HUES6 (cell line): Measurements from ENCODE around the gene CSRP3.
A peak's percentile ranks its signal among the peaks of the same experiment; 100 is the strongest.

Experiments used
- H3K27ac ChIP-seq: 2 replicates; pipeline ENCODE4 v1.7.0; 2013; ENCODE audit warnings: low read depth, mild to moderate bottlenecking, low read length, inconsistent platforms
- H3K27me3 ChIP-seq: 2 replicates; pipeline ENCODE4 v1.6.1; 2013; ENCODE audit warnings: low read length; ENCODE audit not compliant: control insufficient read depth, insufficient read depth
- H3K36me3 ChIP-seq: 2 replicates; pipeline ENCODE4 v1.6.1; 2013; ENCODE audit warnings: low read length; ENCODE audit not compliant: control insufficient read depth, insufficient read depth
- H3K4me1 ChIP-seq: 2 replicates; pipeline ENCODE4 v1.6.1; 2013; ENCODE audit warnings: low read length; ENCODE audit not compliant: control insufficient read depth, insufficient read depth
- H3K4me3 ChIP-seq: 2 replicates; pipeline ENCODE4 v1.5.1; 2013; ENCODE audit warnings: low read depth, low read length
- H3K9ac ChIP-seq: one replicate; pipeline ENCODE4 v1.6.1; 2013; ENCODE audit warnings: mild to moderate bottlenecking, low read length
- H3K9me3 ChIP-seq: 2 replicates; pipeline ENCODE4 v1.6.1; 2013; ENCODE audit warnings: low read depth, low read length; ENCODE audit not compliant: control insufficient read depth, insufficient read depth

CSRP3 gene

DNA sequence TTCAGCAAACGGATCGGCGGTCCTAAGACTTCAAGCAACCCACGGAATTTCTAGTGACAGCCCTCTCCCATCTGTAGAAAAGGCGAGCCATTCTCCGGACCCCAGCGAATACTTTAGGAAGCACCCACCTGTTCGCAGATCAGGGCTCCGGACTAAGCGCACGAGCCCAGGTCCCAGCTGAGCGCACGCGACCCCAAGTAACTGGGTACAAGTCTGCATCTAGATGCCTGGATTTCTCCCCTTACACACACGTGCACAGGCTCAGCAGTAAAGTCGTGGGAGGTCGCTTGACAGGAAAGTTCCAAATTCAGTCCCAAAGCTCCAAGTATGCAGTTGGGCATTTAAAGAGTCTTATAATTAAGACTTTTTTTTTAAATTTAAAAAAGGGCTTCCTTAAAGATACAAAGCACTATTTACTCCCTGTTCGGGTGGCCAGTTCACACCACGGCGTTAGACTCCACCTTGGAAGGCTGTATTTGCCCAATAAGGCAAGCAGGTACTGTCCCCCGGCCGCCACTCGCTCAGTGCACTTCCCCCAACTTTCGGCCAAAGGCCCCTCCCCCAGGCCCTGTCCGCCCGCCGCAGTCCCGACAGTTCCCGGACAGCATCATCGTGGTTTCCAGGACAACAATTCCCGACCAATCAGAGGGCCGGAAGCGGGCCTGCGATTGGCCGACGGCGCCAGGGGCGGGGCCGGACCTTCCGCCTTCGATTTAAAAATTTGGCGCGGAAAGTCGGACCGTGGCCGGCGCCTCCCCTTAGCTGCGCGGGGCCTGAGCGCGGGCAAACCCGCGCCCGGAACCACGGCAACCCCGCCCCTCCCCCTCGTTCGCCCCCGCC, 38.9 kb upstream of the CSRP3 start, which contains the start of gene E2F8:
Gene E2F8 (minus strand): TSS at position 526 of the 840 bp plus-strand sequence. CDS start 824 bp downstream, outside the sequence.
- H3K9me3 ChIP-seq, result no peaks in the 10 kb centered on the region
- peak within 1 kb of the TSS; percentile 86 for H3K9ac ChIP-seq
- peaks cover 7% of the 10 kb centered on the region; the same call in 1 of the 2 replicates for H3K4me1 ChIP-seq
- peaks cover 33% of the 10 kb centered on the region for H3K27me3 ChIP-seq
- peaks cover 21% of the 10 kb centered on the region; the same call in 1 of the 2 replicates for H3K36me3 ChIP-seq
- H3K27ac ChIP-seq, result peak within 1 kb of the TSS; percentile 57; the same call in 1 of the 2 replicates
- peak within 1 kb of the TSS; percentile 94 for H3K4me3 ChIP-seq

DNA sequence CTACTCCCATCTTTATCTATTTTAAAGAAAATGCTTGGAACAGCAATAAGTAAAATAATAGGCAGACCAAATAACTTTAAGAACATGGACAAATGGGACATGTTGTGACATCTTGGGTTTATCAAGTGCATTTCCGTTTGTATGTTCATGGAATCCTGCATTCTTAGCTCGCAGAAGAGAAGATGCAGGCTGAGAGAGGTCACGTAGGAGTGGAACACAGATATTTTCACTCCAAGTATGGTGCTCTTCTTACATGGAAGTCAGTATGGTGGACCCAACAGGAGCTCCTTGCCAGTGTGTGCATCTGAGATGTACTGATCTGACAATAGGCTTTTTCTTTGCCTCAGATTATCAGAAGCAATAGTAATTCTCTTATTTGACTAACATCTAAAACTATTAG, 37.3 kb upstream of the CSRP3 start:
- Histone ChIP-seq H3K9ac (no peak overlapping the region), H3K36me3 (peaks cover 32% of the 10 kb centered on the region), H3K9me3 (no peaks in the 10 kb centered on the region), H3K27me3 (peaks cover 24% of the 10 kb centered on the region), H3K4me3 (no peak overlapping the region), H3K27ac (no peak overlapping the region), H3K4me1 (peaks cover 7% of the 10 kb centered on the region; the same call in 1 of the 2 replicates)

DNA sequence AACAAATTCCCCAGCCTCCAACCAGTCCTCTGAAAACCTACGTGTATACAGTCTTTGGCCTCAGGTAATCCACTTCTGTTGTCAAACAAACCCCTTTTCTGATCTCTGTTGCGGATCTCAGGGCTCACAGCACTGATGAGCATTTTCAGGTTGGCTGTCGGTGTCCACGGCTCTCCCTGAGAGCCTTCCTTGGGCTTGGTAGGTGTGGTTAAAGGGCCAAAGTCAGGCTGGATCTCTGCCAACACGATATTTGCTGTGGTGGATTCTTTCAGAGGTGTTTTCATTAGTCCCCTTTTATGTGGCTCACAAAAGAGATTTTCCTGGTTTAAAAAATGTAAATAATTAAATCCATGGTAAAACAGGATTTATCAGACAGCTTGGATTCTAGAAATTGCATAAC, 36.0 kb upstream of the CSRP3 start:
- H3K27me3 ChIP-seq, result peaks cover 12% of the 10 kb centered on the region
- H3K9me3 ChIP-seq, result no peaks in the 10 kb centered on the region

DNA sequence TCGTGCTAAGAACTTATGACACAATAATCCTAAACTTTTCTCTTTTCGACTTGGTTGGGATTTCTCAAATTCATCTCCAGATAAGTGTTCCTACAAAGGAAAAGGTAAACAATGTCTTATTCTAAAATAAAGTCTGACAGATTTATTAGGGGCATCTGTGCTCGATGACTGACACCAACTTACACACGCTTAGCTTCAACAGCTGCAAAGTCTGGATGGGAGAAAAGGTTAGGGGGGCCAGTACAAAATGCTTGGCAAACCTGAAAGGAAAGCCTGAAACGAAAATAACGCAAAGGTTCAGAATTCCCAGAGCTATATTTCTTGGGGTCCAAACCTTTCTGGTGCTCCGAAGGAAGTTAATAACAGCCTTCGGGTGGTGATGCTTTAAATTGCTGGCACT, 35.6 kb upstream of the CSRP3 start:
- H3K9me3 ChIP-seq, result no peaks in the 10 kb centered on the region
- no peak overlapping the region for H3K27ac ChIP-seq
- H3K4me3 ChIP-seq, result no peak overlapping the region
- peaks cover 8% of the 10 kb centered on the region for H3K27me3 ChIP-seq
- peaks cover 32% of the 10 kb centered on the region for H3K36me3 ChIP-seq
- H3K9ac ChIP-seq, result no peak overlapping the region
- H3K4me1 ChIP-seq, result peaks cover under 1% of the 10 kb centered on the region; the same call in 1 of the 2 replicates

More for the DNA sequence above, 36.0 kb upstream of the CSRP3 start:
- H3K9ac ChIP-seq, result peak overlapping the region; percentile 20
- peaks cover 5% of the 10 kb centered on the region; the same call in 1 of the 2 replicates for H3K4me1 ChIP-seq
- no peak overlapping the region for H3K27ac ChIP-seq
- H3K4me3 ChIP-seq, result no peak overlapping the region
- H3K36me3 ChIP-seq, result peaks cover 32% of the 10 kb centered on the region

DNA sequence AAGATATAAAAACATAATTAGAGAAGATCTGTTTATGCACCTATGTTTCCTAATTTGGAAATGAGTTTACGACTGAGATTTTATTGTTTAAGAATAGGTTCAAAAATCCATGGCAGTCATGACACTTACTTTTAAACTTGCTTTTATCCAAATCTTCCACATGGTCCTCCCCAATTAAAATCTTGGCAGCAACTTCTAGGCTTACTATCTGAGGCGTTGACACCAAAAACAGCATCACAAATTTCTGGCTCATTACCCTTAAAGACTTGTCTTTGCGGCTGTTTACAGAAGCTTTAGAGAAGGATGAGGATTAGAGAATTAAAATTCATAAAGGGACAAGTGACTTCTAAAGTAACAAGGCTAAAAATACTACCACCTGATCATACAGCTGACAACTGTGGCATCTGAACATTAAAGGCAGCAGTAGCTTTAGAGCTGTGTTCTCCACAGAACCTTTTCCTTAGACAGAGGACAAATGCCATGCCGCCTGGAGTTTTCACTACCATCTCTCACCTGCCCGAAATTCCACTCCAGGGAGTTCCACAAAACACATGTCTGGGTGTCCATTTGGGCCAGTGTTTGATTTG, 32.5 kb upstream of the CSRP3 start:
- Histone ChIP-seq H3K27ac (no peak overlapping the region), H3K36me3 (peaks cover 50% of the 10 kb centered on the region), H3K9ac (no peak overlapping the region), H3K4me1 (no peaks in the 10 kb centered on the region), H3K9me3 (no peaks in the 10 kb centered on the region), H3K27me3 (no peaks in the 10 kb centered on the region), H3K4me3 (no peak overlapping the region)

DNA sequence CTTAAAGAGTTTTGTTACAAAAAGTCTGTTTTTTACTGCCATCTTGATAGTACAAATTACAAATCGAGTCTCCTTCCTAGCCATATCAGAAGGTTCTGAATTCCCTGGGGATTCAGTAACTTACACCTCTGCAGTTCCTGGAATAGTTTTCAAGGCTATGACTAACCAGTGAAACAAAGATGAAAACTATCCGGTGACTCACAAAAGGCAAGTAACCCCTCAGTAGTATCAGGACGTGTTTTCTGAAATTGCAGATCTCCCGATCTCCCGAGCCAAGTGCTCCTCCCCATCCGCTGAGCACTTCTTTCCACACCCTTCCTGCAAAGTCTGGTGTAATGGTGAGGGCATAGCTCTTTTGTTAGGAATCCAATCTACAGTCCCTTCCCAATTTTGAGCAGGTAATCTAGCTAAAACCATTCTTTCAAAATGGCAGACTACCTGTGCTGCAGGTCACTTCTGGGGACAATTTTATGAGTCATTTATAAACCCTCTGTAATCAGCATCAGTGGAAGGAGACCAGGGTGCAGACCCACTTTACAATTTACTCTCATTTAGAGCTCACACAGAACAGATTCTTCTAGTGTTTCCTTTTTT, 31.2 kb upstream of the CSRP3 start:
- no peaks in the 10 kb centered on the region for H3K9me3 ChIP-seq
- no peaks in the 10 kb centered on the region for H3K27me3 ChIP-seq
- H3K9ac ChIP-seq, result no peak overlapping the region
- H3K4me3 ChIP-seq, result no peak overlapping the region
- peaks cover 54% of the 10 kb centered on the region for H3K36me3 ChIP-seq
- H3K27ac ChIP-seq, result no peak overlapping the region
- H3K4me1 ChIP-seq, result no peaks in the 10 kb centered on the region

DNA sequence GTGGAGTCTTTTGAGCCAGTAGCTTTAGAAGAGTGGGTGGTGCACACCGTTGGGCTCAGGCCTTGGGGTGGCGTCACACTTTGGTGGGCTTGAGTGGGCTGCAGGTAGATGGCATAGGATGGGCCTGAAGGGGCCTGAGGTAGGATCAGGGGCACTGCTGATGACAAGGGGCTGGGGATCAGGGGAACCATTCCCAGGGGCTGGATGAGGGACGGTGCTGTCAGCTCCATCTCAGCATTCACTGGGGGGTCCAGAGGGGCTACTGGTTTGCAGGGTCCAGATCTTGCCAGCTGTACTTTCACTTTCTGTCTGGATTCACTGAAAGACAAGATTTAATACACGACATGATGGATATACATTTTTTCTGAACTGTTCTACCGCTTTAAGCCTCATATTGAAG, 27.9 kb upstream of the CSRP3 start:
- Histone ChIP-seq H3K4me3 (no peak overlapping the region), H3K27ac (no peak overlapping the region), H3K4me1 (no peaks in the 10 kb centered on the region), H3K36me3 (peaks cover 40% of the 10 kb centered on the region), H3K27me3 (no peaks in the 10 kb centered on the region), H3K9ac (no peak overlapping the region), H3K9me3 (no peaks in the 10 kb centered on the region)

DNA sequence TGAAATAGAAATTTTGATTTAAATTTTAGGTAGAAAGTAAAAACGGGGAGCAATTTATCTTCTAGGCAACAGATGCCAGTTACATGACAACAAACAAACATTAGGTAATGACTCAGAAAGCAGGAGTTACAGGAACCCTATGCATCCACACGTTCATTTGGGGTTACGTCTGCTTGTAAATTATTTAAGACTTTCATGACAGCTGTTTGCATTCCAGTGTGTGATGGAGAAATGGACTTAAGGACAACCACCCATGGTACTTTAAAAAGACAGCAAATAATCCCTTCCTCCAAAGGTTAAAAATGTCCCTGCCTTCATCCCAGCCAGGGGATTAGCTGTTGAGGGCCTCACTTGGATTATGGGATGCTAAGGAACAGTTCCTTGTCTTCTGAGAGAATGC, 27.2 kb upstream of the CSRP3 start:
- Histone ChIP-seq H3K9me3 (no peaks in the 10 kb centered on the region), H3K36me3 (peaks cover 37% of the 10 kb centered on the region), H3K4me1 (no peaks in the 10 kb centered on the region), H3K9ac (no peak overlapping the region), H3K27ac (no peak overlapping the region), H3K4me3 (no peak overlapping the region), H3K27me3 (no peaks in the 10 kb centered on the region)

DNA sequence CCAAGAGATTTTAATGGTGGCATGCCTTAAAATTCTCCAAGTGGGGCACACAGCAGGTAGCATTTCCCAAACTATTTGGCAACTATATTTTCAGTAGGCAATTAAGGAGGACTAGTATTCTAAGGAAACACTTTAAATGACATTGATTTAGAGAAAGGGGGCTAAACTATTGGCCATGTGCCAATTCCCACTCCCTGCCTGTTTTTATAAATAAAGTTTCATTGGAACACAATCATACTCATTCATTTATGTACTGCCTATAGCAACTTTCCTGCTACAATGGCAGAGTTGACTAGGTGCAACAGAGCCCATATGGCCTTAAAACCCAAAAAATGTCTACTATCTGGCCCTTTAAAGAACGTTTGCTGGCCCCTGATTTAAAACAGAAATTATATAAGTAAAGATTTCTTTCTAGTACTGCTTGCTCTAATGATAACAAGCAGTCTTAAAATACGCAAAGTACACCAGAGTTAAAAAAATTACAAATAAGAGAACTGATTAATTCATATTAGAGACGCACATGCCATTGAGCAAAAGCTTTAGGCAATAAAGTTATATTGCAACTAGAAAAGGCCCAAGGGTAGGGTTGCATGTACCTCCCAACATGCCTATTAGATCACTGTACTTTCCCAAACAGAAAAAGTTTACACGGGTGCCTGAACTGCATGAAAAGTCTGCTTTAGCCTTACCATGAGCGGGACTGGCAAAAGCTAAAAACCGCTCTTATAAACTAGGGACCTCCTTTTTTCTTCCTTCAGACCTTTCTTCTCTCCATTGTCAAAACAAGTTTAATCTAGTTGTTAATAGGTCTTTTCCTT, 24.8 kb upstream of the CSRP3 start:
- peaks cover 37% of the 10 kb centered on the region for H3K36me3 ChIP-seq
- no peak overlapping the region for H3K27ac ChIP-seq
- no peak overlapping the region for H3K4me3 ChIP-seq
- H3K9ac ChIP-seq, result no peak overlapping the region
- H3K27me3 ChIP-seq, result no peaks in the 10 kb centered on the region
- no peaks in the 10 kb centered on the region for H3K4me1 ChIP-seq
- peaks cover 7% of the 10 kb centered on the region for H3K9me3 ChIP-seq

DNA sequence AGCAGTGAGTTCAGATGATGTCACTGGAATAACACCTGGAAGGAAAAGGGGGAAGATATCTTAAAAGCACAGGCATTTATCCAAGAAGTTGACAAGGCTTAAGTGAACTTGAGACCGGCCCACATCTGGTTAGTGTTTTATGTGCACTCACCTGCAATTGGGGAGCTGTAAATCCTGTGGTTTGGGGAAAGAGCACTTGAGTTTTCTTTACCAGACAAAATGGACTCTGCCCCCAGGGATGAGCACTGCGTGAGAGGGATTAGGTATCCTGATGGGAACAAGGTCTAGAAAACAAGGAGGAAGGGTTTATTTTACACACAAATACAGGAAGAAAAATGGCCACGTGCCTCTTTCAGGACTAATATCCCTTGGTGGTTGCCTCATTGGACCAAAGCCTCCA, 23.8 kb upstream of the CSRP3 start:
- Histone ChIP-seq H3K36me3 (peaks cover 33% of the 10 kb centered on the region), H3K4me3 (no peak overlapping the region), H3K27ac (no peak overlapping the region), H3K9ac (no peak overlapping the region), H3K4me1 (no peaks in the 10 kb centered on the region), H3K27me3 (no peaks in the 10 kb centered on the region), H3K9me3 (peaks cover 7% of the 10 kb centered on the region)
